Ovary (tissue), 9 donors: Measurements from ENCODE around the gene PRM1. TPM values are rescaled to one million over a fixed set of nuclear protein-coding genes. Genes with fewer than 3 reads are reported as not detected.

Experiments
- DNase-seq, 5 donors: peaks; one replicate each; pipeline ENCODE4 v3.0.0-alpha.2; 2019 to 2020
- H3K27ac ChIP-seq, 2 donors: fragments of 200-600 bp; one replicate each; pipeline versions ENCODE4 v1.5.1 to v1.8.0; 2019 to 2022
- H3K27me3 ChIP-seq: fragments of 200-600 bp; one replicate; pipeline ENCODE4 v1.8.0; 2022
- H3K36me3 ChIP-seq: fragments of 200-600 bp; sonication (generic); one replicate; pipeline ENCODE4 v1.5.1; 2019
- H3K4me1 ChIP-seq: one replicate; pipeline ENCODE4 v1.8.1; 2013; ENCODE audit warnings: mild to moderate bottlenecking, moderate library complexity; ENCODE audit not compliant: insufficient read depth
- H3K4me3 ChIP-seq: fragments of 200-600 bp; sonication (generic); one replicate; pipeline ENCODE4 v1.5.1; 2017
- H3K9me3 ChIP-seq, 2 donors: fragments of 200-600 bp in 1 of 2; sonication (generic) in 1 of 2; one replicate each; pipeline versions ENCODE4 v1.5.1 to v1.8.1; 2013 to 2019; ENCODE audit warnings: mild to moderate bottlenecking in 1 of 2, moderate library complexity in 1 of 2
- EP300 ChIP-seq: sonication (generic); formaldehyde crosslinking; IDR thresholded peaks from one replicate; pipeline ENCODE4 v1.6.1; 2017; ENCODE audit warnings: antibody characterized with exemption
- POLR2A ChIP-seq: fragments of 450-650 bp; IDR thresholded peaks from one replicate; pipeline ENCODE4 v1.6.1; 2017; ENCODE audit warnings: antibody characterized with exemption, mild to moderate bottlenecking, moderate library complexity
- WGBS, 3 donors: extraction: QIAGEN DNeasy Blood & Tissue Kit in 1 of 3; methylation state at CpG; one replicate each; pipeline versions ENCODE4 v1.1.5 to v1.1.7; 2013 to 2017; 5-methylcytosine and 5-hydroxymethylcytosine counted together
- intact Hi-C, 4 donors: fragments of 100-400 bp; cut with DNase I; formaldehyde crosslinking; loops; one replicate each; pipeline versions ENCODE4 v1.11.0 to v1.15.1; 2022 to 2023
- polyA plus RNA-seq, 2 donors: library from polyadenylated mRNA; stranded (reverse); fragments of 200-250 nt in 1 of 2; fragments of 350-450 nt in 1 of 2; fragmentation: Illumina TruSeq in 1 of 2; extraction: RNeasy Lipid Tissue Mini Kit (QIAGEN cat#74804) in 1 of 2; gene quantifications; one replicate each; pipeline ENCODE4 v1.2.3, GENCODE V29; 2013 to 2014
- total RNA-seq, 7 donors: library from RNA; depleted of rRNA in 2 of 7; stranded (reverse); fragments of >200 nt in 2 of 7; fragmentation: NEBNext Ultra II Directional in 3 of 7; extraction: Animal tissue kit (Norgen Biotek cat#: 25700) in 3 of 7; gene quantifications; one replicate each; pipeline versions ENCODE4 v1.1.0 to v1.2.4, GENCODE V29; 2016 to 2023
- TF ChIP-seq, protein P1 (sequence below), 3 donors: fragments of 450-650 bp in 2 of 3; fragments of 200-600 bp in 1 of 3; IDR thresholded peaks; one replicate each; pipeline versions ENCODE4 v1.5.1 to v1.8.0; 2016 to 2022; ENCODE audit warnings: antibody characterized with exemption in 3 of 3, mild to moderate bottlenecking in 1 of 3
- donor health status: DM: no; HTN: no; CAD: no; lungs with moderate emphysema.
- donor health status: DM: no; HTN: no; CAD: no.
- donor health status: Bipolar disorder and iron deficiency.
- donor health status: DM: yes; HTN: yes; CAD: no.
- donor health status: DM: no; HTN: no; CAD: no.
- donor health status: DM: yes; HTN: yes; CAD: no.

Gene PRM1
- total and polyA plus RNA-seq, 9 donors, result not detected

DNA sequence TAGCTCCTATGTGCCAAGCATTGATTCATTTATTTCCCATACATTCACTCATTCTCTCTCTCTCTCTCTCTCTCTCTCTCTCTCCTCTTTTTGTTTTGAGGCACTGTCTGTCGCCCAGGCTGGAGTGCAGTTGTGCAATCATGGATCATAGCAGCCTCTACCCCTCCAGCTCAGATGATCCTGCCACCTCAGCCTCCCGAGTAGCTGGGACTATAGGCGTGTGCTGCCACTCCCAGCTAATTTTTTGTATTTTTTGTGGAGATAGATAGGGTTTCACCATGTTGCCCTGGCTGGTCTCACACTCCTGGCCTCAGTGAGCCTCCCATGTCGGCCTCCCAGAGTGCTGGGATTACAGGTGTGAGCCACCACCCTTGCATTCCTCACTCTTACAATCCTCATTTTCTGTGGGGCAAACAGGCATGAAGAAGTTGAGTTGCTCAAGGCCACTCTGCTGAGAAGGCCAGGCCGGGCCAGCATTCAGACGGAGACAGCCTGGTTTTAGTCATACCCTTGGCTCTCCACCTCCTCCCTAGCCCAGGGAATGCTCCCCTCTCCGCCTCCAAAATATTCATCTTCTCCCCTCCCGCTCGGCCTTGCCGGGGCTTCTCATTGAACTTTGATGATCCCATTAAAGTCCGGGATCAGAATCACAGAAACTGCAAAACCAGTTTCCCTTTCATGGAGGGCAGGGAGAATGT lies 4.1 kb downstream of the PRM1 start:
- DNase-seq, result no peak
- no peaks in the 10 kb centered on the region for H3K9me3 ChIP-seq
- no peak overlapping the region for H3K4me3 ChIP-seq
- no peaks in the 10 kb centered on the region for H3K27me3 ChIP-seq
- H3K36me3 ChIP-seq, result no peaks in the 10 kb centered on the region
- TF ChIP-seq, protein P1, sequence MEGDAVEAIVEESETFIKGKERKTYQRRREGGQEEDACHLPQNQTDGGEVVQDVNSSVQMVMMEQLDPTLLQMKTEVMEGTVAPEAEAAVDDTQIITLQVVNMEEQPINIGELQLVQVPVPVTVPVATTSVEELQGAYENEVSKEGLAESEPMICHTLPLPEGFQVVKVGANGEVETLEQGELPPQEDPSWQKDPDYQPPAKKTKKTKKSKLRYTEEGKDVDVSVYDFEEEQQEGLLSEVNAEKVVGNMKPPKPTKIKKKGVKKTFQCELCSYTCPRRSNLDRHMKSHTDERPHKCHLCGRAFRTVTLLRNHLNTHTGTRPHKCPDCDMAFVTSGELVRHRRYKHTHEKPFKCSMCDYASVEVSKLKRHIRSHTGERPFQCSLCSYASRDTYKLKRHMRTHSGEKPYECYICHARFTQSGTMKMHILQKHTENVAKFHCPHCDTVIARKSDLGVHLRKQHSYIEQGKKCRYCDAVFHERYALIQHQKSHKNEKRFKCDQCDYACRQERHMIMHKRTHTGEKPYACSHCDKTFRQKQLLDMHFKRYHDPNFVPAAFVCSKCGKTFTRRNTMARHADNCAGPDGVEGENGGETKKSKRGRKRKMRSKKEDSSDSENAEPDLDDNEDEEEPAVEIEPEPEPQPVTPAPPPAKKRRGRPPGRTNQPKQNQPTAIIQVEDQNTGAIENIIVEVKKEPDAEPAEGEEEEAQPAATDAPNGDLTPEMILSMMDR (IDR thresholded peaks at IDR 0.05), result no peak
- TF ChIP-seq EP300 (no peak), POLR2A (no peak)
- intact Hi-C loops, result no loop called here
- H3K27ac ChIP-seq, result no peak overlapping the region
- no peaks in the 10 kb centered on the region for H3K4me1 ChIP-seq
- 65 to 70% (median 70%) methylated on average over 11 of the region's 11 CpGs for WGBS, 3 donors

DNA sequence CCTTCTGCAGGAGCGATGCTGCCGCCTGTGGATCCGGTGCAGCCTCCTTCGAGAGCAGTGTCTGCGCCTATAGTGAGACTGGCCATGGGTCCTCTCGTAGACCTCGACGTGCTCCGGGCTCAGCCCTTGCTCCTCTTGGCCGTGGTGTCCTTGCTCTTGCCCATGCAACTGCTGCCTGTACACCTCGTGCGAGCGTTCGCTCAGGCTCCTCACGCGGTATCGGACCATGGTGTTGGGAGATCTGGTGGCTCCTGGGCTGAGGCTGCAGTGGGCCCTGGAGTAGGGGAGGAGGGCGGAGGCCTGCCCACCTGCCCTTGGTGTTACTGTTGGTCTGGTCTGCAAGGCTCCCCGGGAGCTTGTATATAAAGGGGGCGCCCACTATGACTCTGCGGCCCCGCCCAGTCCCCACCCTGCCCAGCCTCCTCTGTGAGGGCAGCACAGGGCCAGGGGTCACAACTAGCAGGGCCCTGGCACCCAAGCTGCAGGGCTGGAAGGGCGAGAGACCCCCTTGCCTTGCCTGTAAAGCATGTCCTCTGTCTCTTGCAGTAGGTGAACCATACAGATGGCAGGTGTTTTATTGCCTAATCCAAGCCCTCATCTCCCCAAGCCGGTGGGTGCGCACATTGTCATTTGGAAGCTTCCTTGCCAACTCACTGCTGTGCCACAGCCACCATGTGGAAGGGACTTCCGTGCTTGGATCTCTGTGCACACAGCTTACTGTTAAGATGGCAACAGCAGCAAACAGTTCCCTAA lies 4.8 kb downstream of the PRM1 start, which contains the start of gene PRM2:
PRM2 (minus strand) TSS at position 338 of the 753 bp plus-strand sequence; CDS start at position 228, 110 bp downstream.
- Histone ChIP-seq H3K27ac (no peak within 1 kb of the TSS), H3K36me3 (no peaks in the 10 kb centered on the region), H3K27me3 (no peaks in the 10 kb centered on the region), H3K9me3 (no peaks in the 10 kb centered on the region), H3K4me1 (no peaks in the 10 kb centered on the region), H3K4me3 (no peak within 1 kb of the TSS)
- TF ChIP-seq EP300 (no peak), POLR2A (no peak)
- TF ChIP-seq, protein P1 (IDR thresholded peaks at IDR 0.05), result no peak
- intact Hi-C loops, result no loop called here
- 91 to 95% (median 93%) methylated on average over 26 of the region's 26 CpGs for WGBS, 3 donors
- no peak for DNase-seq

DNA sequence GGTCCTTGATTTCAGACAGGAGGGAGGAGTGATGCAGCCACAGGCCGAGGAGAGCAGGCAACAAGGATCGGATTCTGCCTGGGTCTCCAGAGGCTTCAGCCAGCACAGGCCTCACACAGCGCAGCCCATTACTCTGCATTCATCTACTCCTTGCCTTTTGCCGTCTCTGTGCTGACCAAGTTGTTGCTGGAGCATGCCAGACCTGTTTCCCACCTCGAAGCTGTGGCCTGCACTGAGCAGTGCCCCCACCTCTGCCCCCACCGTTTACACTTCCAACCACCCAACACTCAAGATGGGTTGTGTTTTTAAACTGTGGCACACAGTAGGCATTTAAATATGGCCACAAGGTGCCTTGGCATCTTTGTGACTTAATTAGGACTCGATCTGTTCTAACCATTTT lies 6.2 kb downstream of the PRM1 start:
- TF ChIP-seq POLR2A (no peak), EP300 (no peak)
- TF ChIP-seq, protein P1 (IDR thresholded peaks at IDR 0.05), result no peak
- Histone ChIP-seq H3K27me3 (no peaks in the 10 kb centered on the region), H3K9me3 (no peaks in the 10 kb centered on the region), H3K36me3 (no peaks in the 10 kb centered on the region), H3K27ac (no peak overlapping the region), H3K4me3 (no peak overlapping the region), H3K4me1 (no peaks in the 10 kb centered on the region)
- no peak for DNase-seq
- WGBS, 3 donors, result 93 to 95% (median 94%) methylated on average over 7 of the region's 7 CpGs
- intact Hi-C loops, result no loop called here

DNA sequence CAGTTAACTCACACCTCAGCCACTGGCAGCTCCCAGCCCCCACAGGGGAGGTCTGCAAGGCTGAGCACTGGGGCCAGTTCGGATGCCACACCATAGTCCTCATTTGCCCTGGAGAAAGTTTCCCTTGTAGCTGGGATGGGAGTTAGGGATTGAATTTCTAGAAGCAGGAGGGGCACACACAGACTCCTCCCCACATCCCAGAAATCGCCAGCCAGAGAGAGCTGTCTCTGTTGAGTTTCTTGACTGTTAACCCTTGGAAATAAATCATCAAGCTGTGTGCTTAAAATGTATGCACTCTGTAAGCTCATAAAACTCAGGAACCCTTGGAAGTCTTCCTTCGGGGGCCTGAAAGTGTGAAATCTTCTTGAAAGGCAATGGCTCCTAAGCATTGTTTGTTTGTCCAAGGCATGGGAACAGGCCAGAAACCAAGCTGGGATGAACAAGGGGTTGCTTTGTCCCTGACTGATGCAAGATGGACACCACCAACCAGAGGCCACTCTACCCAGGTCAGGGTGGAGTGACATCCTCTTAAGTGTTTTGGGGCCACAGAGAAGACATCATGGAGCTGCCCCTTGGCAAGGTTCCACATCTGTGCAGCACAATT lies 7.3 kb downstream of the PRM1 start:
- no peaks in the 10 kb centered on the region for H3K36me3 ChIP-seq
- WGBS, 3 donors, result 51 to 56% (median 55%) methylated on average over 3 of the region's 3 CpGs
- intact Hi-C loops, result no loop called here
- TF ChIP-seq EP300, result no peak
- TF ChIP-seq, protein P1 (IDR thresholded peaks at IDR 0.05), result no peak
- TF ChIP-seq POLR2A, result no peak
- H3K27me3 ChIP-seq, result no peaks in the 10 kb centered on the region
- H3K9me3 ChIP-seq, result no peaks in the 10 kb centered on the region
- no peak overlapping the region for H3K4me3 ChIP-seq
- H3K27ac ChIP-seq, result no peak overlapping the region
- no peaks in the 10 kb centered on the region for H3K4me1 ChIP-seq
- no peak for DNase-seq
